ENCODE results near the gene CAMTA1.

GRCh38 chr1:7373876-7374562 lies 588.8 kb downstream of the CAMTA1 start:
- TF ChIP-seq CTCF (IDR thresholded peaks at IDR 0.05) (no peak), POLR2A (IDR thresholded peaks at IDR 0.05) (no peak)
